D341Med (cell line): ENCODE results near the gene POGLUT2.

Experiments used
- DNase-seq: peaks from one replicate; pipeline ENCODE4 v3.0.0; 2012; ENCODE audit warnings: low spot score

Gene POGLUT2

GRCh38 chr13:102768909-102769308, 29.9 kb downstream of the POGLUT2 start:
- no peak for DNase-seq

DNA sequence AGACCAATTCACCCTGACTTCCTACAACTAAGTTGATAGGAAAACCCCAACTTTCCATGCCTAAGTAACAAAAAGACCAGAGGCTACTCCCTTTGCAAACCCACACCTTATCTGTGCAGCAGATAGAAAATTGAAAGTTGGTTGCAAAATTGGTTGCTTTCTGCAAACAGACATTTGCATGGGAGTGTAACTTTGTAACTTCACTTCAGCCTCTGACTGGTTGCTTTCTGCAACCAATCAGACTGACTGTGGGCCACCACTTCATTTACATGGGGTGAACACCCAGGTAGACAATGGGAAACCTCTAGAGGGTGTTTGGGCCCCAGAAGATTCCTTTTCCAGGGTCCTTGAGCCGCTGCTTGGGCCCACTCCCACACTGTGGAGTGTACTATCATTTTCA, 35.0 kb downstream of the POGLUT2 start:
- DNase-seq, result no peak

- no peak for DNase-seq
Observed at GRCh38 chr13:102761071-102761470, 37.7 kb downstream of the POGLUT2 start.

- DNase-seq, result no peak
Observed at GRCh38 chr13:102758842-102759241, 39.9 kb downstream of the POGLUT2 start.

DNA sequence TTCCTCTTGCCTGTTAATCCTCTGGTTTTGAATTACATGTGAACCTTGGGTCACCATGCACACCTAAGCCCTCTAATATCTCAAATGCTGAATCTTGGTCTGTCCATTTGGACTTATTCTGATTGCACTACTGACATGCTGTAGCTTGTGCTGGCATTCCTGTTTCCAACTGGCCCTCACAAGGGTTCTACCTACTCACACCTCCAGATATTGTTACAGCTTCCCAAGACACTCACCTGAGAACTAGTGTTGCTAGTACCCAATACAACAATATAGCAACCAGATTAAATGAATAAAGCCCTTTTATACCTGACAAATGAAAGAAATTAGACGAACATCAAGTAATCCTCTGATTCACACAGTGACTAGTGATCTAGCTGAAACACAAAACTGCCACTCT, 41.8 kb downstream of the POGLUT2 start:
- DNase-seq, result no peak

DNA sequence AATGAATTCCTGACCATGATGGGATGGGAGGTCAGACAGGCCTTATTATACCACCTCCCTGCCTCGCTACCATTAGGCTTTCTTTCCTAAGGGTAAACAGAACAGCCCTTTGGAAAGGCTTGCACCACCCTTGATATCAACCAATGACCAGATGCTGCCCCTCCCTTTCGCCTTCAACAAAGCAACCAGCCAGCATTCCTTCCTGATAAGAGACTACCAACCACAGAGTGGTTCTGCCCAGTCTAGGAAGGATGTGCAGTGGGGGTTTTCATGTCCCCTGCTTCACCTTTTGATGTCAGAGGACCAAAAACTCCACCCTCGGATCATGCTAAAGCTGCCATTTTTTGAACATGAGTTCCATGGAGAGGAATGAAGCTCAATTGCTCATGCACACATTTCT, 46.9 kb downstream of the POGLUT2 start:
- no peak for DNase-seq

- DNase-seq, result no peak
Observed at GRCh38 chr13:102742506-102742905, 56.3 kb downstream of the POGLUT2 start.

DNA sequence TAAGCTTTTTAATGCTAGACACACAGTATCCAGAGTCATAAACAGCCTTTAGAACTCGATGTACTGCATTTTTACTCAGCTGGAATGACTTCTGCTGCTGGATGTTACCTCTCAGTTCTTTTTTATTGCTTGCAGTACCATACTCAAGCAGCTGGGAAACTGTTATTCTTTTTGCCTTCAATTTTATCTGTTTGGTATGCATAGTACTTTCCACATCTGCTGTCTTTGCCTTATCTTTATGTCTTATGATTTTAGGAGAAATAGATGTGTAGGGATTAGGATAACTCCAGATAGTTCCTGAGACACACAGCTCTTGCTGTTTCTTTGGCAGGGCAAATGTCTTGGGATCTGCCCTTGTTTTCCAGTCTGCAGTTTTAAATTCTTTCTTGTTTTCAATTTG, 56.7 kb downstream of the POGLUT2 start:
- DNase-seq, result no peak
